Measurements from ENCODE around the gene DTNBP1.

DNA sequence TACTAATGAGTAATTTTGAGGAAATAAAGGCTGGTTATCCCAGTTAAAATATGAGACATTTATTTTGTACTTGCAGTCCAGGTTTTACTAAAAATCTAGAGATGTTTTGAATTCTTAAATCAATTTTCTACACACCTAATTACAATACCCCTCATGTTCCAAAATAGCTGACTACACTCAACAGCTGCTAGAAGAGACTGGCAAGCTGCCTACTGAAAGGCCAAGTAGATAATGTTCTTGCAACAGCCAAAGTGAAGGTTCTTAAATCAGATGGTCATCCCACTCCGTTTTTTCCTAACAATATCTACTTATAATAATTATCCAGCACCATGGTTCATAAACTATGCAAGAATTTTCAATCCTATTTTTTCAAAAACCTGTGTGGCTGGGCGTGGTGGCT, 69.0 kb downstream of the DTNBP1 start:
- TF ChIP-seq, protein P1, sequence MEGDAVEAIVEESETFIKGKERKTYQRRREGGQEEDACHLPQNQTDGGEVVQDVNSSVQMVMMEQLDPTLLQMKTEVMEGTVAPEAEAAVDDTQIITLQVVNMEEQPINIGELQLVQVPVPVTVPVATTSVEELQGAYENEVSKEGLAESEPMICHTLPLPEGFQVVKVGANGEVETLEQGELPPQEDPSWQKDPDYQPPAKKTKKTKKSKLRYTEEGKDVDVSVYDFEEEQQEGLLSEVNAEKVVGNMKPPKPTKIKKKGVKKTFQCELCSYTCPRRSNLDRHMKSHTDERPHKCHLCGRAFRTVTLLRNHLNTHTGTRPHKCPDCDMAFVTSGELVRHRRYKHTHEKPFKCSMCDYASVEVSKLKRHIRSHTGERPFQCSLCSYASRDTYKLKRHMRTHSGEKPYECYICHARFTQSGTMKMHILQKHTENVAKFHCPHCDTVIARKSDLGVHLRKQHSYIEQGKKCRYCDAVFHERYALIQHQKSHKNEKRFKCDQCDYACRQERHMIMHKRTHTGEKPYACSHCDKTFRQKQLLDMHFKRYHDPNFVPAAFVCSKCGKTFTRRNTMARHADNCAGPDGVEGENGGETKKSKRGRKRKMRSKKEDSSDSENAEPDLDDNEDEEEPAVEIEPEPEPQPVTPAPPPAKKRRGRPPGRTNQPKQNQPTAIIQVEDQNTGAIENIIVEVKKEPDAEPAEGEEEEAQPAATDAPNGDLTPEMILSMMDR (IDR thresholded peaks at IDR 0.05): no peak
- TF ChIP-seq POLR2A (IDR thresholded peaks at IDR 0.05): no peak
